Fibroblast of pulmonary artery (primary cell): ENCODE measurements around the gene AACS.
"Not testable (repeated sequence)": the region's sequence is repeated elsewhere in the genome, so short reads cannot be mapped to it uniquely, and the experiment has no call there.

Experiments
- DNase-seq: peaks from one replicate; pipeline ENCODE4 v3.0.0-alpha.2; 2010; ENCODE audit warnings: low read depth
- H3K4me3 ChIP-seq: replicated peaks from 2 replicates; pipeline ENCODE4 v1.5.1; 2011; ENCODE audit warnings: low read depth, mild to moderate bottlenecking, control low read depth, low read length, moderate library complexity
- CTCF ChIP-seq: IDR thresholded peaks from 2 replicates; pipeline ENCODE4 v1.5.1; 2011; ENCODE audit warnings: mild to moderate bottlenecking, control low read depth, low read length, inconsistent platforms; ENCODE audit errors: missing control alignments

AACS gene

GRCh38 chr12:125140279-125141209, 75.3 kb downstream of the AACS start:
- DNase-seq = peak; percentile 59
- no peak for TF ChIP-seq CTCF
- H3K4me3 ChIP-seq = no peak overlapping the region

GRCh38 chr12:125141210-125141573, 76.0 kb downstream of the AACS start:
- H3K4me3 ChIP-seq, DNase-seq: not testable (repeated sequence)

- no peak for DNase-seq
- TF ChIP-seq CTCF = no peak
- no peak overlapping the region for H3K4me3 ChIP-seq
These were observed 77.4 kb downstream of the AACS start for GRCh38 chr12:125142601-125143000.

DNA sequence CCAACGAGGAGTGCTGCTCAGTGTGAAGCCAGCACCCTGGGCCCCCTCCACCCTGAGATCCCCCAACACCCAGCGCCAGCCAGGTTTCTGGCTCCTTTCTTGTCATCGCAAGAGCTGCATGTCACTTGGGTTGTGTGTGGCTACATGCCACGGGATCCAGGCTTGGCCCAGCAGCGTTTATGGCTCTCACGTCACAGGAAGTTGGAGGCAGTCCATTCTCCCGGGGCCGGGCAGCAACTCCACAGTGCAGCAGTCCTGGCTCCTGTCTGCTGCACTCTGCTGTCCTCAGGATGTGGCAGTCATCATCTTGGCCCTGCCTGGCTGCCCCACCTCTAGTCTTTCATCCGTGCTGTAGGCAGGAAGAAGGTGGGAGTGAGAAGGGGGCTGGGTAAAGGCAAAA, 78.3 kb downstream of the AACS start:
- DNase-seq = peak; percentile 69
- no peak for TF ChIP-seq CTCF
- H3K4me3 ChIP-seq = no peak overlapping the region

- no peak overlapping the region for H3K4me3 ChIP-seq
- TF ChIP-seq CTCF = no peak
- DNase-seq = no peak
These were observed 80.0 kb downstream of the AACS start for GRCh38 chr12:125145196-125145595.

DNA sequence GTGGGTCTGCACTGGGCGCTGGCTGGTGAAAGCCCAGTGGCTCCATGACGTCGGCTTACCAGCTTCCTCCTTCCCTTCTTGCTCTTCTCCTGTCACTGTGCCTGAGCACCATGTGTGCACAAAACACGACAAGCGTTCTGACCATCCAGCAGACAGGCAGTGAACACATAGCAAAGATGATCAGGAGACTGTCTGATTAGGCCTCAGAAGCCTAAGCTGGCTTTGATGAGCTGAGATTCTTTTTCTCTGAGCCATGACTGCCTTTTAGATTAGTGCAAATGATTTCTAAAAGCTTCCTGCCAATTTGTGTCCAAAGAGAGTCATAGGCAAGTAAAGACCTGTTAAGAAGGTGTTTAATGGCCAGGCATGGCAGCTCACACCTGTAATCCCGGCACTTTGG, 83.1 kb downstream of the AACS start:
- DNase-seq = no peak
- no peak overlapping the region for H3K4me3 ChIP-seq
- TF ChIP-seq CTCF = no peak

- no peak for DNase-seq
- TF ChIP-seq CTCF = no peak
- no peak overlapping the region for H3K4me3 ChIP-seq
These were observed 84.2 kb downstream of the AACS start for GRCh38 chr12:125149160-125150108.
